GM11168 (cell line): ENCODE measurements around the gene KIAA1217.

ENCODE experiments used
- in situ Hi-C: fragments of 300-500 bp; cut with MboI; formaldehyde crosslinking; loops from one replicate; pipeline ENCODE4 v1.12.0; 2022; ENCODE audit warnings: low sequenced_read_pairs; ENCODE audit not compliant: unreplicated experiment

Gene KIAA1217

GRCh38 chr10:24208661-24209431 is at the start of gene KIAA1217:
TSS of gene KIAA1217 (plus strand) at chr10:24209138. CDS start at chr10:24209194, 56 bp downstream.
- in situ Hi-C loops = no loop called here

- in situ Hi-C loops = no loop called here
Observed at GRCh38 chr10:24162206-24162985, 46.5 kb upstream of the KIAA1217 start.

GRCh38 chr10:24163485-24163884 is 45.5 kb upstream of the KIAA1217 start:
- in situ Hi-C loops = no loop called here

GRCh38 chr10:24168258-24169170 is 40.4 kb upstream of the KIAA1217 start:
- in situ Hi-C loops = no loop called here

- in situ Hi-C loops = no loop called here
Observed at GRCh38 chr10:24170199-24170598, 38.7 kb upstream of the KIAA1217 start.

- in situ Hi-C loops = no loop called here
Observed at GRCh38 chr10:24172909-24173308, 36.0 kb upstream of the KIAA1217 start.

GRCh38 chr10:24174014-24174413 is 34.9 kb upstream of the KIAA1217 start:
- in situ Hi-C loops = no loop called here

GRCh38 chr10:24176658-24177057 is 32.3 kb upstream of the KIAA1217 start:
- in situ Hi-C loops = no loop called here

- in situ Hi-C loops = no loop called here
Observed at GRCh38 chr10:24177636-24178035, 31.3 kb upstream of the KIAA1217 start.

- in situ Hi-C loops = no loop called here
Observed at GRCh38 chr10:24180891-24181290, 28.0 kb upstream of the KIAA1217 start.

GRCh38 chr10:24184455-24184854 is 24.5 kb upstream of the KIAA1217 start:
- in situ Hi-C loops = no loop called here

GRCh38 chr10:24193330-24193729 is 15.6 kb upstream of the KIAA1217 start:
- in situ Hi-C loops = no loop called here

- in situ Hi-C loops = no loop called here
Observed at GRCh38 chr10:24197263-24197662, 11.7 kb upstream of the KIAA1217 start.

GRCh38 chr10:24201503-24202180 is 7.3 kb upstream of the KIAA1217 start:
- in situ Hi-C loops = no loop called here

- in situ Hi-C loops = no loop called here
Observed at GRCh38 chr10:24202181-24202570, 6.8 kb upstream of the KIAA1217 start.

- in situ Hi-C loops = no loop called here
Observed at GRCh38 chr10:24205821-24206220, 3.1 kb upstream of the KIAA1217 start.

GRCh38 chr10:24206334-24206733 is 2.6 kb upstream of the KIAA1217 start:
- in situ Hi-C loops = no loop called here

GRCh38 chr10:24206926-24207325 is 2.0 kb upstream of the KIAA1217 start:
- in situ Hi-C loops = no loop called here

- in situ Hi-C loops = no loop called here
Observed at GRCh38 chr10:24207341-24207740, 1.6 kb upstream of the KIAA1217 start.
